Esophagus muscularis mucosa (tissue), 2 donors: ENCODE results near the gene COL12A1.

Source experiments
- EP300 ChIP-seq: sonication (generic); formaldehyde crosslinking; IDR thresholded peaks from one replicate; pipeline ENCODE4 v1.6.1; 2017; ENCODE audit warnings: antibody characterized with exemption
- POLR2A ChIP-seq: fragments of 450-650 bp; IDR thresholded peaks from one replicate; pipeline ENCODE4 v1.6.1; 2017; ENCODE audit warnings: antibody characterized with exemption, moderate library complexity, mild to moderate bottlenecking, low read depth

GRCh38 chr6:75167325-75167724, 38.5 kb downstream of the COL12A1 start:
- no peak for TF ChIP-seq POLR2A
- no peak for TF ChIP-seq EP300
